HK-2 (cell line): Measurements from ENCODE around the gene NLRP14.

Source experiments
- DNase-seq: peaks from one replicate; pipeline ENCODE4 v3.0.0-alpha.2; 2018; ENCODE audit not compliant: unreplicated experiment

Gene NLRP14

GRCh38 chr11:7020183-7020917 is at the start of gene NLRP14, which contains the start of gene ZNF214:
NLRP14 (plus strand) TSS chr11:7020479; CDS start chr11:7038587, 18,108 bp downstream.
ZNF214 (minus strand) TSS chr11:7020346; CDS start chr11:7002835, 17,511 bp downstream.
- peak; percentile 86 for DNase-seq

- DNase-seq: no peak
These were observed 40.9 kb upstream of the NLRP14 start for GRCh38 chr11:6979365-6979764.

GRCh38 chr11:6986487-6986886 is 33.8 kb upstream of the NLRP14 start:
- no peak for DNase-seq

GRCh38 chr11:6988506-6988905 is 31.8 kb upstream of the NLRP14 start:
- no peak for DNase-seq

- no peak for DNase-seq
These were observed 29.1 kb upstream of the NLRP14 start for GRCh38 chr11:6991227-6991626.

GRCh38 chr11:6992026-6992425 is 28.3 kb upstream of the NLRP14 start:
- no peak for DNase-seq

- no peak for DNase-seq
These were observed 27.5 kb upstream of the NLRP14 start for GRCh38 chr11:6992457-6993417.

GRCh38 chr11:6995703-6996102 is 24.6 kb upstream of the NLRP14 start:
- no peak for DNase-seq

- DNase-seq: peak; percentile 8
These were observed 15.8 kb upstream of the NLRP14 start for GRCh38 chr11:7004482-7004881.

GRCh38 chr11:7014118-7014517 is 6.2 kb upstream of the NLRP14 start:
- no peak for DNase-seq

GRCh38 chr11:7016011-7016410 is 4.3 kb upstream of the NLRP14 start:
- no peak for DNase-seq

GRCh38 chr11:7019500-7020182 is 638 bp upstream of the NLRP14 start:
- no peak for DNase-seq

- DNase-seq: no peak
These were observed 1.0 kb downstream of the NLRP14 start for GRCh38 chr11:7021318-7021717.

- DNase-seq: no peak
These were observed 7.9 kb downstream of the NLRP14 start for GRCh38 chr11:7028141-7028540.

- DNase-seq: no peak
These were observed 10.6 kb downstream of the NLRP14 start for GRCh38 chr11:7030836-7031235.

- DNase-seq: no peak
These were observed 11.2 kb downstream of the NLRP14 start for GRCh38 chr11:7031471-7031871.

GRCh38 chr11:7032692-7033091 is 12.4 kb downstream of the NLRP14 start:
- DNase-seq: no peak

GRCh38 chr11:7034019-7034418 is 13.7 kb downstream of the NLRP14 start:
- no peak for DNase-seq

- DNase-seq: no peak
These were observed 26.3 kb downstream of the NLRP14 start for GRCh38 chr11:7046474-7047175.

- DNase-seq: no peak
These were observed 29.9 kb downstream of the NLRP14 start for GRCh38 chr11:7050191-7050590.

- DNase-seq: no peak
These were observed 36.7 kb downstream of the NLRP14 start for GRCh38 chr11:7056828-7057513.
